HG02763 (cell line): ENCODE measurements around the gene THEM4.
"Not testable (repeated sequence)": the region's sequence is repeated elsewhere in the genome, so short reads cannot be mapped to it uniquely, and the experiment has no call there.

Source experiments
- ATAC-seq: cut with Tn5 transposase; IDR thresholded peaks from one replicate; pipeline ENCODE4 v1.9.1; 2021; ENCODE audit warnings: mild to moderate bottlenecking, moderate library complexity; ENCODE audit not compliant: unreplicated experiment

THEM4 gene

DNA sequence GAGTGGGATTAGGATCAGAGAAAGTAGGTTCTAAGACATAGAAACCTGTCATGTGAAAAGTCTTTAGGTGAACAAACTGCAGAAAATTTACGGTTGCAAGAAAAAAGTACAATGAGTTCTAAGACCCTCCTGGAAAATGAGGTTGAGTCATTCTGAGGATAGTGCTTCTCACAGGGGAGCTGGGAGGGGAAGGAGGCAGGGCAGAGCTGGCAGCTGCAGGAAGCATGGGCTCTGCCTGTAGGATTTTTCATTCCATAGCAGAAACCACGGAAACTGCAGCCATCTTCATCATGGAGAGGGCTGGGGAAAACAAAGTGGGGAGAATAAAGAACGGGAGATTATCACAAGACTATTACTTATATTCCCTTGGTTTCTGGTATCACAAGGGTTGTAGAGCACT is 25.8 kb upstream of the THEM4 start:
- no peak for ATAC-seq

GRCh38 chr1:151934048-151934493 is 24.8 kb upstream of the THEM4 start:
- no peak for ATAC-seq

DNA sequence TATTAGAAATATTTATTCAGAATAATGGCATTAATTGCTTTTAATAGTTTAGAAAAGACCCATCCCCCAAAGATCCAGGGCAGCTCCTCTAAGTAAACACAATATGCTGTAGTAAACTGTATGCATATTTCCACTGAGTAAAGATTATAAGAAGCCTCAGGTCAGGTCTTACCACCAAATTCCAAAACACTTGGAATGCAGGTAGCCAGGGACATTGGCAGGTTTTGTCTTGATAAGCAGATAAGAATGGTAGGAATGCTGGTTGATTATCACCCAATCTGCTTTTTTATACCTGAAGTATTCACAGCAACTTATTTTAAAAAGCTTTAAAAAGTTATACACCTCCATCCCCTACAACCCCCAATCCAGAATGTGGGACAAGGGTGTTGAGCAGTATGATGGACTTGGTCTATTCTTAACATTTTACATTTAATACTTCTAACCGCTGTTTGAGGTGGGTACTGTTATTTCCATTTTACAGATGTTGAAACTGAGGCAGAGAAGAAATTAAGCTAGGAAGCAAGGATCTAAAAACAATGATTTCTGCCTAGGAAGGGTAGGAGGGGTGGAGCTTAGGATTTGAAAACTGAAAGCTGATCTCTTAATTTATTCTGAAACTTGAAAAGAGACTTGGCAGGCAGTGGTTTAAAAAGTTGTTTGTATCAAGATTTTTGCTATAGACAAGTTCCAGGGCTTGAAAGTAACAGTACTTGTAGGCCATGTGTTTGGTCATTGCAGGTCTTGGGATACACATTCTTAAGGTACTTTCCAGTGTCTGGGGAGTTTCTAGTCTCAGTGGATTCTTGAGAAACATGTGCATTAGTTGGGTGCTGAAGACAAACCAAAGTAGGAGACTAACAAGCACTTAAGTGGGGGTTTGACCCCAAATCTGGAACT is 15.6 kb upstream of the THEM4 start:
- ATAC-seq = no peak

GRCh38 chr1:151923422-151923821 is 14.1 kb upstream of the THEM4 start:
- ATAC-seq = no peak

DNA sequence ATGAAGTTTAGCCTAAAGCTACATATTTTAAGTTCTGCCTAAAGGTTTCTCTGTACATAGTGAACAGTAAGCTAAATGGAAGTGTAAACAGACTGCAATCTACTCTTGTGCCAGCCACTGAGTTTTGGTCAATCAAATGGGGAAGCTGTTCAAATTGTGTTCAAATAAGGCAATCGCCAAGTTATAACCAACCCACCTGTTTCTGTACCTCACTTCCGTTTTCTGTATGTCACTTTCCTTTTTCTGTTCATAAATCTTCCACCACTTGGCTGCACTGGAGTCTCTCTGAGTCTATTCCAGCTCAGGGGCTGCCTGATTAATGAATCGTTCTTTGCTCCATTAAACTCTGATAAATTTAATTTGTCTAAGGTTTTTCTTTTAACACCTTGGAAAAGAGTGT is 10.8 kb upstream of the THEM4 start:
- ATAC-seq = no peak

DNA sequence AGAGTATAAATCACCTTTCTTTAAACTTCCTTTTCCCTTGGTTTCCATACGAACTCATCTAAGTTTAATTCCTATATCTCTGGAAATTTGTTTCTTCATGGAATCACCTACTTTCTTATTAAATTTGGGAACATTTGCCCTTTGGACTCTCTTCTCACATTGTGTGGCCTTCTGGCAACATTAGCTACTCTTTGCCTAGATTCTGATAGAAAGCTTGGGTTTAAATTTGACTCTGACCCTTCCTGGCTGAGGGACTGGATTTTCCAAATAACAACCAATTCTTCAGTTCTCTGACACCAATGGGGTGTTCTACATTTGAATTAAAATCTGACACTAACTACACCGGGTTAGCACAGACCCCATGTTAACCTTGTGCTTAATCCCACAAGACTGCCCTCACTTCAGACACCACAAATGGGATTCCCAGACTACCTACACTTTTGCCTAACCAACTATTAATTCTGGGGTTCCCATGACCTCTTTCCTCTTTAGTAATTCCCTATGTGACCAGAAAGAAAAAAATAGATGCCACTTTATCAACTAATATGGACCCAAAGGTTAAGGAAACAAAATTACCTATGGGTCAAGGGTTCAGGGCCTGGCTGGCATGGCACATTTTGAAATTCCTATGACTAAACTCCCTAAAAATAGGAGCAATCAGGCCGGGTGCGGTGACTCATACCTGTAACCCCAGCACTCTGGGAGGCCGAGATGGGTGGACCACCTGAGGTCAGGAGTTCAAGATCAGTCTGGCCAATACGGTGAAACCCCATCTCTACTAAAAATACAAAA is 9.7 kb upstream of the THEM4 start:
- no peak for ATAC-seq

- no peak for ATAC-seq
Observed at GRCh38 chr1:151918156-151918555, 8.8 kb upstream of the THEM4 start.

DNA sequence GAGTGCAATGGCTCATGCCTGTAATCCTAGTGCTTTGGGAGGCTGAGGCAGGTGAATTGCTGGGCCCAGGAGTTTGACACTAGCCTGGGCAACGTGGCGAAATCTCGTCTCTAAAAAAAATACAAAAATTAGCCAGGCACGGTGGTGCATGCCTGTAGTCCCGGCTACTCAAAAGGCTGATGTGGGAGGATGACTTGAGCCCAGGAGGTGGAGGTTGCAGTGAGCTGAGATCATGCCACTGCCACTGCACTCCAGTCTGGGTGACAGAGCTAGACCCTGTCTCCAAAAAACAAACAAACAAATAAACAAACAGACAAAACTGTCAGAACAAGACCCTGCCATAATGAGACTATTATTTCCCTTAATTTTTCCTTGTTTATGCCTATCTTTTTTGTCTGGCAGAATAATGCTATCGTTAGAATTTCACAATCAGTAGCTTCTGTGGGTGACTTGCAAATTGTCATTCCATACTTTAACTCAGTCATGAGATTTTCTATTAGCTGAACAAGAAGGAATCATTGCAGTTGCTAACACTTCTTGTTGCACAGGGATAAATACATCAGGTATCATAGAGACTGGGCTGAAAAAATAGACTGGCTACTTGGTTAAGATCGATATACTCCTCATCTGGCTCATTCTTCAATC is 7.5 kb upstream of the THEM4 start:
- ATAC-seq = no peak

DNA sequence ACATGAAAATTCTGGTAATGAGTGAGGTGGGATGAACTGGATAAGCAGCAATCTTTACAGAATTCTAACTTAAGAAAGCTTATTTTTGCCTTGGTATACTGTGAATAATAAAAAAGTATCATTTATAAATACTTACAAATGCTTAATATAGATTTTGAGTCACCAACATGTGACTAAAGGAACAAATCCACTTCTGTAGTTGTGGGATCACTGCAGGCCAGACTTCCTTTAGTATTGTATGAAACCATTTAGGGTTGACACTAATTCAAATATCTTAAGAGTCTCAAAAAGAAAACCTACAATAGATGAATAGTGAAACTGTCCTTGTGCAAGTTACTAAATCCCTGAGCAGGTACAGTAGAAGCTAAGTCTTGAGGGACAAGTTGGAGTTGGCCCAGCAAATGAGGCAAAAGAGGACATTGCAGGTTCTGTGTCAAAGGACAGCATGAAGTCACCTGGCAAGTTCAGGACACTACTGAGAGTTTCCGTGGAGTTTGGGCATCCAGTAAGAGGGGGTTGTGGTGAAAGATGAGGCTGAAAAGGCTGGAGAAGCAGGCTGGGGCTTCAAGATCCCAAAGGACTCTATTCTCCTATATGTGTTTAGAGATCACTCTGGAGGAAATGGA is 5.9 kb upstream of the THEM4 start:
- ATAC-seq = no peak

DNA sequence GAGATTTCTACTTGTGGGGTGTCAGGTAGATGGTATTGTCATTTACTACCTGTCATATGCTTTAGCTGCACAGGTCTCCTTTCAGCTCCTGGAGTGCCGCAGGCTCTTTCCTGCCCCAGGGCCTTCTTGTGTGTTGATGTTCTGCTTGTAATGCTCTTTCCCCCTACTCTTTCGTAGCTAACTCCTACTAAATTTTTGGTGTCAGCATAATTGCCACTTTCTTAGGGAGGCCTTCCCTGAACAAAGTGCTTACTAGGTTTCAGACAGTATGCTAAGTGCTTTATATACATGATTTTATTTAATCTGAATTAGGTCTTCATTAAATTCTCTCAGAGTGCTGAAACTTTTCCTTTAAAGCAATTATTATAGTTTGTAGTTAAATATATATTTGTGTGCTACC is 4.8 kb upstream of the THEM4 start:
- ATAC-seq = no peak

DNA sequence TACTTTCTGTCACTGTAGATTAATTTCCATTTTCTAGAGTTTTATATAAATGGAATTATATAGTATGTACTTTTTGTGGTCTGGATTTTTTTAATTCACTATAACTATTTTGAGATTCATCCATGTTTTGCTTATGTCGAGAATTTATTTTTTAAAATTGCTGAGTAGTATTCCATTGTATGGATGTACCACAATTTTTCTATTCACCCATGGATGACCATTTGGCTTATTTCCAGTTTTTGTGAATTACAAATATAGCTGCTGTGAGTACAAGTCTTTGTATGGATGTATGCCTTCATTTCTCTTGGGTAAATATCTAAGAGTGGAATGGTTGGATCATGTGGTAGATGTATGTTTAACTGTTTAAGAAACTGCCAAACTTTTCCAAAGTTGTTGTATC is 3.7 kb upstream of the THEM4 start:
- ATAC-seq = no peak

DNA sequence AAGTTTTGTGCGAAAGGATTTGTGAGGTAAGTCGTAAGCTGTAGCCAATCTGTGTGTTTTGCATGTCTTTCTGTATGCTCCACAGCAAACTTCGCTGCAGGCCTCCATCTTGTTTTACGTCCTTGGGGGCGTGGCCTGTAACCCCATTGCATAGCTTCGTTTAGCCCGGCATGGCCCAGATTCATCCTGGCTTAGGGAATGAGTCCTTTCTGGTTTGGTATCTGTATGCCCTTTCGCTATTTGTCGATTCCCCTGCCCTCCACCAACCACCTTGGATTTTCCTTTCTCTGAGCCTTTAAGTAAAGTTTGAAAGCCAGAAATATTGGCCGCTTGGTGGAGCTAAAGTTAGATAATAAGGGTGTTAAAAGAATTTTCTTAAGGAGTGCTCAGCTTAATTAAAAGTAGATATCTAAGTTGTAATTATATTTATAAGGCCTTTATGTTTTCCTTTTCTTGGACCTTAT is 1.1 kb downstream of the THEM4 start:
- ATAC-seq = no peak

DNA sequence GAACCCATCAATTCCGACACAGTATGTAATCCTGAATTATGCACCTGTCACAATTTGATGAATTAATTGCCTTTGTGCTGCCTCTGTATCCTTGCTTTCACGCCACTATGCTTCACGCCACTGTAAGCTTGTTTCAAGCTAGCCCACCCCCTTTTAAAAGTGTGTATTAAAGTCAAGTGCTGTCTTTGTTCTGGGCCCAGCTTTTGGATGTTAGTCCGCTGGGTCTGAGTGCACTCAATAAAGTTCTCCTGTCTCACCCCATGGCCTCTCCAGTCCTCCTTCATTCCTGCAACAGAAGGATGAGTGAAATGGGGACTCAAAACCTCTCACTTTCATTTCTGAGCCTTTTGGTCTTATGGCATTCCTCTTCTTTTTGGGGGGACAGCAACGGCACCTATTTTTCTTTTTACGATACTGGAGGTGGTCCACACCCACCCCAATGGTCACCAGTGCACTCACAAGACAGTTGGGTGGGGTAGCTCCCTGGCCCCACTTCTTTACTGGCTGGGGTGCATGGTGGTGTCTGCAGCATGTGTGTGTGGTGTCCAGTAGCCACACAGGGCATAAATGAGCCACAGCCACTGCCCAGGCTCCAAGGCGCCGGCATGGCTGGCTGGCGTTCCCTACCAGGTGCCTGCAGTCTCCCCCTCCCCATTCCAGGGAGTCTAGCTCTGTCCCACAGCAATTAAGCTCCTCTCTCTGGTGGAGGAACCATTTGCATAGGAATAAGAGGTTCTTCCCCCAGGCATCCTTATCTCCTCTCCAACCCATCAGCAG is 1.8 kb downstream of the THEM4 start:
- ATAC-seq = no peak

GRCh38 chr1:151906324-151906645 is 3.0 kb downstream of the THEM4 start:
- ATAC-seq = not testable (repeated sequence)

DNA sequence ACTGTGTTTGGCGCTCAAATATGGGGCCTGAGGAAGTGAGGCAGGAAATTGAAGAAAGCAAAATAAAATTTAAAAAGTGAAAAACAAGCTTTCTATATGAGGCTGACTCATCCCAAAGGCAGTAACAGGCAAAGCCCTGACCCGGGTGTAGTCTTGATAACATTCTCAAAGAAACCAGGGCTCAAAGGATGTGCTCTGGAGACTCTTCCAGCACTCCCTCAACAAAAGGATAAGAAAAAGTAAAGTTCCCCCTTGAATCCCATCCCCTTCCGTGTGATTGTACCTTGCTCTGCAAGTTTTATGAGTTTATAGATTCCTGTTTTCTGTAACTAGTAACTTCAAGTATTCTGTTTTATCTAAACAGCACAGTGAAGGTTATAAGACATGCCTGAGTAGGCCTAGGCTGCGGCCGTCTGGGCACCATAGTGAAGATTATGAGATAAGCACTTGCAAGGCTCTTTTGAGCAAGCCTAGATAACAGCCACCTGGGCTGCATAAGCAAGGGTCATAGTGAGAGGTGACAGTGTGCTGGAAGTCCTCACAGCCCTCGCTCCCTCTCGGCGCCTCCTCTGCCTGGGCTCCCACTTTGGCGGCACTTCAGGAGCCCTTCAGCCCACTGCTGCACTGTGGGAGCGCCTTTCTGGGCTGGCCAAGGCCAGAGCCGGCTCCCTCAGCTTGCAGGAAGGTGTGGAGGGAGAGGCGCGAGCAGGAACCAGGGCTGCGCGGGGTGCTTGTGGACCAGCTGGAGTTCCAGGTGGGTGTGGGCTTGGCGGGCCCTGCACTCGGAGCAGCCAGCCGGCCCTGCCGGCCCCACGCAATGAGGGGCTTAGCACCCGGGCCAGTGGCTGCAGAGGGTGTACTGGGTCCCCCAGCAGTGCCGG is 3.6 kb downstream of the THEM4 start:
- not testable (repeated sequence) for ATAC-seq

GRCh38 chr1:151905070-151905442 is 4.3 kb downstream of the THEM4 start:
- ATAC-seq = no peak

DNA sequence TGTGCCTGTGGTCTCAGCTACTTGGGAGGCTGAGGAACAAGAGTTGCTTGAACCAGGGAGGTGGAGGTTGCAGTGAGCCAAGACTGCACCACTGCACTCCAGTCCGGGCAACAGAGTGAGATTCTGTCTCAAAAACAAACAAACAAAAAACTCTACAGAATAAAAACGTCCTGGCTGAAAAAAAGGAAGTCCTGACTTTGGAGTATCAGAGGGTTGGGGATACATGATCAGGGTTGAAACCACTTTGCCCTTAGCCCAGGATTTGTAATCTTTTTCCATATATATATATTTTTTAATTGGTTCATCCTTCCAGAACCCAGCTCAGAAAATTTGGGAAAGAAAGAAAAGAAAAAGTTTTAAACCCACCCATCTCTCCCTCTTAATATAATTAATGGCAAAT is 6.5 kb downstream of the THEM4 start:
- no peak for ATAC-seq

DNA sequence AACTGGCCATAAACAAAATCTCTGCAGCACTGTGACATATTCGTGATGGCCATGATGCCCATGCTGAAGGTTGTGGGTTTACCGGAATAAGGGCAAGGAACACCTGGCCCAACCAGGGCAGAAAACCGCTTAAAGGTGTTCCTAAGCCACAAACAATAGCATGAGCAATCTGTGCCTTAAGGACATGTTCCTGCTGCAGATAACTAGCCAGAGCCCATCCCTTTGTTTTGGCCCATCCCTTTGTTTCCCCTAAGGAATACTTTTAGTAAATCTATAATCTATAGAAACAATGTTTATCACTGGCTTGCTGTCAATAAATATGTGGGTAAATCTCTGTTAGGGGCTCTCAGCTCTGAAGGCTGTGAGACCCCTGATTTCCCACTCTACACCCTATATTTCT is 8.5 kb downstream of the THEM4 start:
- ATAC-seq = not testable (repeated sequence)

DNA sequence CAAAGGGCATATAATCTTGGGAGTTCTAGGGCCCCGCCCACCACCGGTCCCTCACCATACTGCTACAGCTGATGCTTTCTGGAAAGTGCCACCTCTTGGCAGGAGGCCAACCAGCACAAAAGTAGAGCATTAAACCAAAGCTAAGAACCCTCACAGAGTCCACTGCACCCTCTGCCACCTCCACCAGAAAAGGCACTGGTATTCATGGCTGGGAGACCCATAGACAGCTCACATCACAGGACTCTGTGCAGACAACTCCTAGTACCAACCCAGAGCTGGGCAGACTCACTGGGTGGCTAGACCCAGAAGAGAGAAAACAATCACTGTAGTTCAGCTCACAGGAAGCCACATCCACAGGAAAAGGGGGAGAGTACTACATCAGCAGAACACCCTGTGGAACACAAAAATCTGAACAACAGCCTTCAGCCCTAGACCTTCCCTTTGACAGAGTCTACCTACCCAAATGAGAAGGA is 10.8 kb downstream of the THEM4 start:
- no peak for ATAC-seq
